CD4-positive, CD25-positive, alpha-beta regulatory T cell (primary cell): ENCODE measurements around the gene BUB1B. TPM values are rescaled to one million over a fixed set of nuclear protein-coding genes. Genes with fewer than 3 reads are reported as not detected.

ENCODE experiments used
- ATAC-seq, 2 donors: fragments of 150-1000 bp; cut with Tn5 transposase; one replicate each; pipeline ENCODE4 v1.10.0; 2021; ENCODE audit warnings: low read depth in 2 of 2, moderate number of reproducible peaks in 2 of 2, moderate library complexity in 1 of 2
- DNase-seq, 3 donors: peaks; one replicate each; pipeline versions ENCODE4 v3.0.0 to v3.0.0-alpha.2; 2012 to 2022; ENCODE audit warnings: mixed read lengths in 1 of 3
- H3K27ac ChIP-seq: one replicate; pipeline ENCODE4 v1.7.0; 2013; ENCODE audit warnings: mild to moderate bottlenecking, low read length; ENCODE audit not compliant: insufficient read depth, poor library complexity, severe bottlenecking
- H3K27me3 ChIP-seq: one replicate; pipeline ENCODE4 v1.7.0; 2013; ENCODE audit warnings: low read length; ENCODE audit not compliant: control insufficient read depth, insufficient read depth
- H3K36me3 ChIP-seq: one replicate; pipeline ENCODE4 v1.7.0; 2013; ENCODE audit warnings: mild to moderate bottlenecking, low read length, moderate library complexity; ENCODE audit not compliant: control insufficient read depth, insufficient read depth
- H3K4me1 ChIP-seq: 2 replicates; pipeline ENCODE4 v1.7.0; 2013; ENCODE audit warnings: mild to moderate bottlenecking, low read length; ENCODE audit not compliant: insufficient read depth, control insufficient read depth, poor library complexity, severe bottlenecking
- H3K4me3 ChIP-seq: one replicate; pipeline ENCODE4 v1.7.0; 2013; ENCODE audit warnings: low read depth, mild to moderate bottlenecking, low read length, moderate library complexity
- H3K9me3 ChIP-seq, 2 experiments: 1 replicate in 1 of 2; 2 replicates in 1 of 2; pipeline ENCODE4 v1.7.0; 2013; ENCODE audit warnings: low read length in 2 of 2, mild to moderate bottlenecking in 1 of 2, moderate library complexity in 1 of 2; ENCODE audit not compliant: control insufficient read depth in 2 of 2
- H3K27ac Mint-ChIP-seq, 3 donors: one replicate each; pipeline ENCODE4 v1.8.0; 2020 to 2022; ENCODE audit warnings: mild to moderate bottlenecking in 3 of 3, mixed read lengths in 3 of 3, moderate library complexity in 2 of 3
- H3K27me3 Mint-ChIP-seq: one replicate; pipeline ENCODE4 v1.8.0; 2022; ENCODE audit warnings: mild to moderate bottlenecking, mixed read lengths
- H3K36me3 Mint-ChIP-seq: one replicate; pipeline ENCODE4 v1.8.0; 2020; ENCODE audit warnings: mixed read lengths
- H3K4me1 Mint-ChIP-seq, 4 donors: one replicate each; pipeline ENCODE4 v1.8.0; 2020 to 2022; ENCODE audit warnings: mixed read lengths in 4 of 4, mild to moderate bottlenecking in 1 of 4
- H3K4me3 Mint-ChIP-seq, 4 donors: one replicate each; pipeline ENCODE4 v1.8.0; 2020 to 2022; ENCODE audit warnings: mild to moderate bottlenecking in 4 of 4, mixed read lengths in 4 of 4, moderate library complexity in 3 of 4
- H3K9me3 Mint-ChIP-seq, 7 donors: one replicate each; pipeline ENCODE4 v1.8.0; 2020 to 2022; ENCODE audit warnings: mixed read lengths in 7 of 7, mild to moderate bottlenecking in 3 of 7, moderate library complexity in 2 of 7
- polyA plus RNA-seq, 4 donors: library from polyadenylated mRNA; unstranded; fragments of 300-500 nt; fragmentation: Illumina TruSeq; gene quantifications; one replicate each; pipeline ENCODE4 v1.2.3, GENCODE V29; 2021
- total RNA-seq: library from RNA; stranded (reverse); gene quantifications from one replicate; pipeline ENCODE4 v1.2.3, GENCODE V29; 2022

BUB1B gene
- total and polyA plus RNA-seq, 5 donors from 2014 or later, result 0.37 to 4.8 (median 1.5) TPM; not detected in 1

DNA sequence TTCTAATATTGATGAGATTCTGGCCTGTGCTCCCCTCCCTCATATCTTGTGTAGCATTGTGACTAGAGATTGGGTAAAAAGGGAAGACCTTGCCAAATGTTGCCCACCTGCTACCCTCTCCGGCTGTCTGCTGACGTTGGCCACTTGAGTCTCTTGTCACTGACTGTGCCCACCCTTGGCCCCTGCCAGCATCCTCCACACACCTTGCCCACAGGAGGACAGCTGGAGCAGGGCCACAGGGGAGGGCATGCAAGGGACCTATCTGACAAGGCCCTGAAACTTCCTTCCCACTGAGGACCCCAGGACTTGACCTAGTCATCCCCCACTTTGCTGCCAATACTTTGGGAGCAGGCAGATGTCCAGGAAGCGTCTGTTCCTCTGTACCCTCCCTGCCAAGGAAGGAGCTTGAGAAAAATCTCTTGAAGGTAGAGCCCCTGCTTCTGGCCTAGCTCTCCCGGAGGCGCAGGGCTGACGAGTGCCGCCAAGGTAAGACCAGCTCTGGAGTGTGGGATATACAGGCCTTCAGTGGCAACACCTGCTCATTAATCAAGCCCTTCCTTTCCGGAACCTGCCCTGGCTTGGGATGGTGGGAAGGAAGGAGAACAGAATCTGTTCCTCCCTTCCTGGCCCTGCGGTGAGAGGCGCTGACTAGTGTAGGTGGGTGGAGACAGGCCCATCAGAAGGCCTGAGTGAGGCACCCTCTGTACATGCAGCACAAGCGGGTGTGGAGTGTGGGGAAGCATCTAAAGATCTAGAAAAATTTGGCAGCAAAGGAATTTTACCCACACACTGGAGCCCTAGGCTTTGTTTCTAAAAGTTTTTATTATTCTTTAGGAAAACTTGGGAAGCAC lies 73.1 kb downstream of the BUB1B start:
- H3K4me3 Mint-ChIP-seq, result no peak overlapping the region

DNA sequence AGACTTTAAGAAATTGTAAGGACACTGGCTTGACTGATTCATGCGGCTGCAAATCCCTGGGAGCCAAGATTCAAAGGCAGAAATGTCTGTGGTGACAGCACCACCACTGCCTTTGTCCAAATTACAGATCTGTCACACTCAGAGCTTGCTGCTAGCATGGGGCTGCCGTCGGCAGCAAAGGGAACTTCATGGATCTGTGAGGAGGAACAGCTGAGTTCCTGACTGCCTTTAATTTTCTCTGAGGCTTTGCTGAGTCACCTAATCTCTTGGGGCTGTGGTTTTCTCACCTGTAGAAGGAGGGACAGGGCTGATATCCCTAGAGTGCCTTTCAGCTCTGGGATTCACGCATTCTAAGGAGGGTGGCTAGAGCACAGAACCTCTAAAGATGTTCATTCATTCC lies 73.9 kb downstream of the BUB1B start:
- Mint-ChIP-seq H3K27ac (no peak overlapping the region), H3K9me3 (no peaks in the 10 kb centered on the region), H3K27me3 (peaks cover 19% of the 10 kb centered on the region), H3K4me1 (peaks cover 0 to 13% (median 2%) of the 10 kb centered on the region in 4 donors), H3K36me3 (no peaks in the 10 kb centered on the region), H3K4me3 (no peak overlapping the region)
- Histone ChIP-seq H3K4me1 (peaks cover 12% of the 10 kb centered on the region), H3K36me3 (no peaks in the 10 kb centered on the region), H3K9me3 (no peaks in the 10 kb centered on the region), H3K4me3 (no peak overlapping the region), H3K27ac (no peak overlapping the region), H3K27me3 (no peaks in the 10 kb centered on the region)
- DNase-seq (no peak), ATAC-seq (no peak)

More for the DNA sequence above, 73.1 kb downstream of the BUB1B start:
- Mint-ChIP-seq H3K27ac (no peak overlapping the region), H3K9me3 (no peaks in the 10 kb centered on the region), H3K4me1 (peaks cover 0 to 7% (median 0%) of the 10 kb centered on the region in 4 donors), H3K27me3 (peaks cover 14% of the 10 kb centered on the region), H3K36me3 (no peaks in the 10 kb centered on the region)
- no peaks in the 10 kb centered on the region for H3K9me3 ChIP-seq
- H3K4me1 ChIP-seq, result peaks cover 3% of the 10 kb centered on the region
- H3K36me3 ChIP-seq, result no peaks in the 10 kb centered on the region
- ATAC-seq, result no peak
- no peak overlapping the region for H3K4me3 ChIP-seq
- no peak for DNase-seq
- H3K27ac ChIP-seq, result no peak overlapping the region
- no peaks in the 10 kb centered on the region for H3K27me3 ChIP-seq

DNA sequence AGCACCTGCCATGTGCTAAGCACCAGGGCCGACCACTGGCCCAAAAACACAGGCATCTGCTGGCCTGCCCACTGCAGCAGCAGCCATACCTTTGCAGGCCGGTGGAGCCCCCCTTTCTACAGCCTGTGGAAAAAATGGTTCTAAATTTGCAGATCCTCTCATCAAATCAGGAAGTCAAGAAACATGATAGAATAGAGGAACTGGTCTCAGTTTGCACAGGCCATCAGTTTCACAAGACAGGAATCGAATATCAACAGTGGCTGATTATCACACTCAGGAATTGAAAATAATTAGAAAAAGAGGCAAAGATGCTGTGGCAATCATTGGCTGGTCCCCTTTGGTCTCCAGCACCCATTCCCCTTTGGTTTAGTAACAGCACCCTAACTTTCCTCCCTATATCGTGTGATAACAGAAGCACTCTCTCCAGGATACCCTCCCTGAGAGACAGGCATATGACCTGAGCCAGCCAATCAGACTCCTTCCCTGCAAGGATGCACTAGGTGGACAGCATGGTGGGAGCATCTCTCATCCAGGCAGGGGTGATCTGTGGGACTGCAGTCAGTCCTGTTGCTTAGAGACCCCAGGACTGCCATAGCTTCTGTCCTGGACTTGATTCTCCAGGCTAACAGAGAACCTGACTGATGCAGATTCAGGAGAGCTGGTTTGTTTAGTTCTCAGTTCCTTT lies 74.5 kb downstream of the BUB1B start:
- H3K4me3 ChIP-seq, result no peak overlapping the region
- ATAC-seq (no peak), DNase-seq (no peak)
- H3K9me3 Mint-ChIP-seq, result no peaks in the 10 kb centered on the region
- H3K9me3 ChIP-seq, result no peaks in the 10 kb centered on the region
- H3K27ac ChIP-seq, result no peak overlapping the region
- no peaks in the 10 kb centered on the region for H3K27me3 ChIP-seq
- H3K36me3 ChIP-seq, result no peaks in the 10 kb centered on the region
- H3K4me1 Mint-ChIP-seq, result peaks cover 0 to 14% (median 2%) of the 10 kb centered on the region in 4 donors
- H3K4me3 Mint-ChIP-seq, result no peak overlapping the region
- H3K4me1 ChIP-seq, result peaks cover 12% of the 10 kb centered on the region
- H3K36me3 Mint-ChIP-seq, result no peaks in the 10 kb centered on the region
- H3K27me3 Mint-ChIP-seq, result peaks cover 24% of the 10 kb centered on the region
- H3K27ac Mint-ChIP-seq, result no peak overlapping the region

DNA sequence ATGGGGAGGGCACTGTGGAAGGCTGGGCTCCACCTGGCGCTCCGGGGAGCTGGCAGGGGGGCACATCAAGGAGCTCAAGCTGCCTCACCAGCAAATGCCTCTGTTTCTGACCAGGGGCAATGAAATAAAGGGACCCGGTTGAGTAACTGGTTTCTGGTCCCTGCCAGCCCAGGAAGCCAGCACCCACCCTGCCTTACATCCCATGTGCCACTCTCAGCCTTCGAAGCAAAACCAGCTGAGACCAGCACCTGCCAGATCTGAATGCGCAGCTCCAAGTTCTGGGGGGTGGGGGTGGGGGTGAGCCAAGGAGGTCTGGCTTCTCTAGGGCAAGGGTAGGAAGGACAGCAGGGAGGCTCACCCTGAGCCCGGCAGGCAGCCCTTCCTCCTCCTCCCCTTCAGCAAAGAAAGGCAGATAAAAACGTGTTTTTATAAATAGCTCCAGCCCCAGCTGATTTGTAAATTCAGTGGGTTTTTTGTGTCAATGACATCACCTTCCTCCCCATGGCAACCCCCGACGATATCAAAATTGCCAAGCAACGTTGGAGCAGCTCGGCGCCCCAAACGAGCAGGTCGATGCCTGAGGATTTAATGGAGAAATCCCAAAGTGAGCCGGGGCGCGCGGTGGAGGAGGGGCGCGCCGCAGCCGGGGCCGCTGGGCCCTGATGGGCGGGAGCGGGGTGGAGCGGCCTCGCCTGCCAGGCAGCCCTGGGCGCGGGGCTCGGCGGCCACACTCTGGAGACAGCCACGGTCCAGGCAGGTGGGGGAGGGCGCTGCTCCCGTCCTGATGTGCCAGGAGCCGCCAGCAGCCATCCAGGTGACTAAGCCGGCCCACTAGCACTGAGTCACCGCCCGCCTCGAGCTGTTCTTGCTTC lies 77.9 kb downstream of the BUB1B start, which contains the start of gene PAK6:
PAK6 (plus strand) TSS at position 532 of the 872 bp plus-strand sequence. CDS start 25,723 bp downstream, outside the sequence.
- peak in 1 of 2 donors; percentile 38 for ATAC-seq
- H3K27ac ChIP-seq, result no peak within 1 kb of the TSS
- H3K9me3 ChIP-seq, result no peaks in the 10 kb centered on the region
- no peak for DNase-seq
- Mint-ChIP-seq H3K36me3 (no peaks in the 10 kb centered on the region), H3K9me3 (no peaks in the 10 kb centered on the region), H3K4me1 (peaks cover 0 to 14% (median 2%) of the 10 kb centered on the region in 4 donors), H3K27ac (peak within 1 kb of the TSS in 1 of 3 donors; percentile 65), H3K4me3 (peak within 1 kb of the TSS in 2 of 4 donors; percentile 13 to 33), H3K27me3 (peaks cover 30% of the 10 kb centered on the region)
- no peaks in the 10 kb centered on the region for H3K27me3 ChIP-seq
- peaks cover 12% of the 10 kb centered on the region for H3K4me1 ChIP-seq
- no peak within 1 kb of the TSS for H3K4me3 ChIP-seq
- H3K36me3 ChIP-seq, result no peaks in the 10 kb centered on the region

DNA sequence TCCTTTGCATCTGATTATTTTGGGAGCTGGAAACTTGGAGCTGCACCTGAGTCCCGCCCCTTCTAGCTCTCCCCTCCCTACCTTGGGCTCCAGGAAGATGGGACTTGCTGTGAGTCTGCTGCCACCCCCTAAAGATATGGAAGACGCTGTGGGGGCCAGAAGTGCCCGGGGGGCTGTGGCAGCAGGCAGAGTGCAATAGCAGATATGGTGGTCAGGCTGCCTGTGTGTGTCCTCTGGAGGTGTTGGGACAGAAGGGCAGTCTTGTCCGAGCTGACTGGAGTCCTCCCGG lies 78.5 kb downstream of the BUB1B start:
- H3K4me3 ChIP-seq, result no peak overlapping the region
- peaks cover 0 to 14% (median 2%) of the 10 kb centered on the region in 4 donors for H3K4me1 Mint-ChIP-seq
- no peak overlapping the region for H3K27ac ChIP-seq
- no peaks in the 10 kb centered on the region for H3K36me3 Mint-ChIP-seq
- no peak for DNase-seq
- H3K27ac Mint-ChIP-seq, result no peak overlapping the region
- no peak overlapping the region for H3K4me3 Mint-ChIP-seq
- H3K27me3 Mint-ChIP-seq, result peaks cover 30% of the 10 kb centered on the region
- H3K4me1 ChIP-seq, result peaks cover 12% of the 10 kb centered on the region
- H3K27me3 ChIP-seq, result no peaks in the 10 kb centered on the region
- no peaks in the 10 kb centered on the region for H3K9me3 Mint-ChIP-seq
- H3K36me3 ChIP-seq, result no peaks in the 10 kb centered on the region
- no peaks in the 10 kb centered on the region for H3K9me3 ChIP-seq
- ATAC-seq, result no peak

DNA sequence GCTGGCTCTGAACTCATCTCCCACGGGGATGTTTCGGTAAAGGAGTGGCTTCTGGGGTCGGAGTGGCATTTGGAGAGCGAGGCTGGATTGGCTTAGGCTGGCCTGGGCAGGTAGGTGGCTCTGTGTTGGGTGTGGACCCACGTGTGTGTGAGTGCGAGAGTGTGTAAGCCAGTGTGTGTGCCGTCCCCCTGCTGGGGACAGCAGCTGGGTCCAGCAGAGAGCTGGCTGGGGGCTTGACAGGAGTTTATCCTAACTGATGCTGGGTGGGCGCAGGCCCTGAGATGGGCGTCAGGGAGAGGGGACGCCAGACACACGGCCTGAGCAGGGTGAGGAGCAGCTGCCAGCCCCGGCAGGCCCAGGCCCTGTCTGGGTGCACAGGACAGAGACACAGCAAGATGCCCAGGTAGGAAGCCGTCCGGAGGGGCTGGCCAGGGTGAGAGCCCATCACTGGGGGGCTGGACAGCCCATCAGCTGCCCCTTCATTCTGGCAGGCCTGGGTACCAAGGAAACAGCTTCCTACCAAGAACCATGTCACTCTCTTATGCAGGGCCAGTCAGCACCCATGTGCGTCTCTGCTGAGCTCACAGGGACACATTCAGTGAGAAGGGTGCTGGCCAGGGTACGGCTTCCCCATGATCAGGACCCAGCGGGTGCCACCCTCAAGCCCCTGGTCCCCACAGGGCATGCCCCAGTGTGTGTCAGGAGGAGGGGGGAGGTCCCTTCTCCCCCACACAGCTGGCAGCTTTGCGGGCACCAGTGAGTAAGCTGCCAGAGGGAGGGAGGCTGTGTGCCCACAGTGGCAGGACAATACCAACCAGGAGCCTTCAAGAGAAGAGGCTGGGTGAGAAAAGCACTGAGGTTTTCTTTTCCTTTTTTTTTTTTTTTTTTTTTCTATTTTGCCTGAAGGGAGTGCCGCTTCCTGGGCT lies 79.1 kb downstream of the BUB1B start:
- no peaks in the 10 kb centered on the region for H3K36me3 Mint-ChIP-seq
- Histone ChIP-seq H3K4me1 (peaks cover 12% of the 10 kb centered on the region), H3K9me3 (no peaks in the 10 kb centered on the region), H3K4me3 (no peak overlapping the region), H3K27me3 (no peaks in the 10 kb centered on the region), H3K36me3 (no peaks in the 10 kb centered on the region), H3K27ac (no peak overlapping the region)
- peaks cover 30% of the 10 kb centered on the region for H3K27me3 Mint-ChIP-seq
- no peak for DNase-seq
- no peak overlapping the region for H3K4me3 Mint-ChIP-seq
- no peak overlapping the region for H3K27ac Mint-ChIP-seq
- peaks cover 0 to 14% (median 2%) of the 10 kb centered on the region in 4 donors for H3K4me1 Mint-ChIP-seq
- no peak for ATAC-seq
- H3K9me3 Mint-ChIP-seq, result no peaks in the 10 kb centered on the region
